Measurements from ENCODE around the gene ITPR1.

Gene ITPR1

DNA sequence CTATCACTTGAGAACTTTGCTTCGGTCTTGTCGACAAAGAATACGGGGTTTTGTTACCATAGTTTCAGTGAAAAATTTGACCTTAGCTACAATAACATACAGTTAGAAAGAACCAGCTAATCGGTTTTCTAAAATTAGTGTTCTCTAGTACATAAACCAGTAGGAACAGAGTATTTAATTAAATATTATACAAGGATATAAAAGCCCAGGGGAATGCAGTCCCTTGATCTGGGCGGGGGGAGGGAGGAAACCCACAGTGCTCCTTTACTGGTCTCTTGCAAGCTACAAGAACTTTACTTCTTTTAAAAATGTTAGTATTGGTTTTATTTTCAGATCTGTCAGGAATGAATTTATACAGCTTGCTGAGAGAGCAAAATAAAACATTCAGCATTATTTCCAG lies 41.8 kb downstream of the ITPR1 start:
- DNase-seq: no peak

DNA sequence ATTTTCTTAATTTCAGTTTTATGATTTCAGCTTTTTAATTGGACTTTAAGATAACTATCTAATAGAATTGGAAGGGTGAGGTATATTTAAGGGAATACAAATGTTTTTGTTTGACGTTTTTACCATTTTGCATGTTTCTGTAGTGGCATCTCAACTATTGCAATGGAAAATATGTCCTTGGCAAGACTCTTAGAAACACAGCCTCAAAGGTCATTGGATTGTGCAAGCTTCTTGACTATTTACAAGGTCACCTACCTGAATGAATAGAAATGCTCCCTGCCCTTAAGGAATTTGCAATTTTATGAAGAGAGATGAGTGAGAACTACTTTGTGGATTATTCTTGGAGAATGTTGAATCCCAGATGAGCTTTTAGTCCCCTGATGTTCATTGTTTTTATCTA lies 43.1 kb downstream of the ITPR1 start:
- no peak for DNase-seq

DNA sequence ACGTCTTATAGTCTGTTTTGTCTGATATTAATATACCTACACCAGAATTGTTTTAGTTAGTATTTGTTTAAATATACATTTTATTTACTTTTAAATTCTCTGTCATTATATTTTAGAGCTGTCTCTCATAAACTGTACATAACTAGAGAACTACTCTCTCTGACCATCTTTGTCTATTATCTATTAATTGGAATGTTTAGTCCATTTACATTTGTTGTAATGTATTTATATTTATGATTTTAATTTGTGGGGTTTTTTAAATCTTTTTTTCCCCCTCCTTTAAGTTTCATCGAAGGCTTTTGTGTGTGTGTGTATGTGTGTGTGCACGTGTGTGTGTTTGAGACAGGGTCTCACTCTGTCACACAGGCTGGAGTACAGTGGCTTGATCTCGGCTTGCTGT lies 47.1 kb downstream of the ITPR1 start:
- no peak for DNase-seq

DNA sequence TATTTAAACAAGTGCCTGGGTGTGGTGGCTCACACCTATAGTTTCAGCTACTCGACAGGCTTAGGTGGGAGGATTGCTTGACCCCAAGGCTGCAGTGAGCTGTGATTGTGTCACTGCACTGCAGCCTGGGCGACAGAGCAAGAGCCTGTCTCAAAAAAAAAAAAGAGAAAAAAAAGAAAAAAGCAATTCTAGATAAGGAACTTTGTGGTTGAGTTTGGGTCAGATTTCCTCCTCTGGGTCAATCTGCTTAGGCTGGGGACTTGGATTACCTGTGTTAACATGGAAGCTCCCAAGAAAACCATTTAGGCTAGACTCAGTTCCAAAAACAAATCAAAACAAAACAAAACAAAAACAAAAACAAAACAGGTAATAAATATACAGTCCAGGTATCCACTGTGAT lies 50.0 kb downstream of the ITPR1 start:
- no peak for DNase-seq

DNA sequence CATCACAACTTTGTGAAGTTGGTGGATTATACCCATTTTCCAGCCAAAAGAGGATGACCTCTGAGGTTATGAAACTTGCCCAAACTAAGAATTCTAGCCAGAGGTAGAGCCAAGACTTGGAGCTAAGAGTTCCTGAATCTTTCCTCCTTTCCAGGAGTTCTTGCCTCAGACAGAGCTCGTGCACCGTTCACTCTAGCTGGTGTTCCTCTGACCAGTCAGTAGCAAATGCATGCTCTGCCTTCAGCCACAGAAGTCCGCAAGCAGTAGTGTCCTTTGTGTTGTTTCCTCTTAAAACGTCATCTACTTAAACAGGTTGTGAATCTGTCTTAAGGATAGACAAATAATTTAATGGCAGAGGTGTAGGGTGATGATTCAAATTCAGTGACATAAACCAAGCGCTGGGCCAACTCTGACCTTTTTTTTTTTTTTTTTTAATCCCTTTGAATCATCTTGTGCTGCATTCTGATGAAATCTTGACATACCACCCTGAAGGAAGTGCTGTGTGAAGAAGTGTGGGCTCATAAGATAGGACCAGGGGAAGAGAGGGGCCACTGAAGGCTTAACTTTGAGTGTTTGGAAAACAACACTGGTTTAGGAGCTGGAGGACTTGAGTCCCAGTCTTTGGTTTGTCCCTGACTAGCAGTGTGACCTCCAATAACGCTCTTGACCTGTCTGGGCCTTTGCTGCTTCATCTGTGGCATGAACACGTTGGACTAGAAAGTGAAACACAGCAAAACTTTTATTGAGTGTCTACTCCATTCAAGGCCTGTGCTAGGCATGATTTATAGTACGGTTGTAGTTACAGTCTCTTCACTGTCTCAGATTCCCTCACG lies 53.4 kb downstream of the ITPR1 start:
- no peak for DNase-seq

DNA sequence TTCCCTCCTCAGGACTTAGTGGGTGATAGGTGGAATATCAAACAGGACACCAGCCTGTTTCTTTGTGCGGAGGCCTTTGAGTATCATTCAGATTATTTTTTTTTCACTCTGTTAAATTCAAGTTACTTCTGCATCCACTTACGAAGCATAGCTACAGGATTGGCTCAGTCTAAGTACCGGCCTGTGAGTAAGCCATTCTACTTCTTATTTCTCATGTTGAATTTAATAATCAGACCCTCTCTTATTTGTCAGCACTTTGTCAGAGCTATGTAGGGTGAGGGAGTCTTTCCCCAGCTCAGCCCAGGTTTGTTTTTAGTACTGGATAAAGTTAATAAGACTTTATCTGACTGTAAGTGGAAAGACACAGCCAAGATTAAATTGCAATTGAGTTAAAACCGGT lies 54.7 kb downstream of the ITPR1 start:
- no peak for DNase-seq

DNA sequence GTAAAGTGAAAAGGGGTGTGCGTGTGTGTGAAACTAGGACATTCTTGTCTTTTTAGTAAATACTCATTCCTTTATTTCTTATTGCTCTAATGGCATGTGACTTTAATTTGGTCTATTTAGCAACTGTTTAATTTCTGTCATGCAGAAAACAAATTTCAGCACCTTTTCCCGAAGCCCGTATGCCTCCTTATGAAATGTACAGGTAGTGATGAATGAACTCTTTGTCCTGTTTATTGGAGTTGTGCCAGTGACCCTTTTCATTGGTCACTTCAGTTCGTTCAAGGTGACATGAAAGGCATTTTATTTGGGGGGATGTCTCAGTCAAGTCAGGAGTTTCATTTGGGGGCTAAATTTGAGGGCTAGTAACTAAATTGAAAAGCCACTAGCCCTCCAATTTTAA lies 55.2 kb downstream of the ITPR1 start:
- DNase-seq: no peak

DNA sequence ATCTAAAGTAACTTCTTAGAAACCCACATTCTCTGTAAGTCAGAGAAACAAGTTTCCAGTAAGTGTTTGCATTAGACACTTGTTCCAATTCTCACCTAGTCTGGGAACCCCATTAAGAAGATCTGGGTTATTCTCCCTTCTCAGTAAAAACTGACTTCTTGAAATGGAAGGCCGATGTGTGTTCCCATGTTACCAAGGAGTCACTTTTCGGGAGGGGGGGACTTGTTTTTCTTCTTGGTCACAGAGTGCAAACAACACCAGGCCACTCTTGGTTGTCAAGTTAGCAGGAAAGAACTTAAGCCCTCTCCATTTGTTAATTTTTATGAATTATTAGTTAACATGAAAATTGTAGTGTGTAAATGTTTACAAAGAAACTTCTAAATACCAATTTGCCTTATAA lies 55.6 kb downstream of the ITPR1 start:
- DNase-seq: no peak

DNA sequence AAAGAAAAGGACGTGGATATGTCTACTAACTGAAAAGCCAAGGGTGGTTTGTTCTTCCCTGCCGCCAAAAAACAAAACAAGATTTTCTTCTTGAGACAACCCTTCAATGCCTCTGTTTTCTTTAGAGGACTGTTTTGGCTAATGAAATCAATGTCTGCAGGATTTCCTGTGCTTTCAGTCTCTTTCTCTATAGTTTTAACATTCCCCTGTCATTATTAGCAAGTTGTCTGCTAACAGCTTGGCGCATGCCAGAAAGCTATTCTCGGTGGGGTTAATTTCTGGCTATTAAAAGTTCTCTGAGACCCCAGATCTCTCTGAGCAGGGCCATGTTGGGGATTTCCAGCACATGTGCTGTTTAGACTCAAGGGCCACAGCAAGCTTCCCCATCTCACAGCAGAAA lies 56.7 kb downstream of the ITPR1 start:
- no peak for DNase-seq

DNA sequence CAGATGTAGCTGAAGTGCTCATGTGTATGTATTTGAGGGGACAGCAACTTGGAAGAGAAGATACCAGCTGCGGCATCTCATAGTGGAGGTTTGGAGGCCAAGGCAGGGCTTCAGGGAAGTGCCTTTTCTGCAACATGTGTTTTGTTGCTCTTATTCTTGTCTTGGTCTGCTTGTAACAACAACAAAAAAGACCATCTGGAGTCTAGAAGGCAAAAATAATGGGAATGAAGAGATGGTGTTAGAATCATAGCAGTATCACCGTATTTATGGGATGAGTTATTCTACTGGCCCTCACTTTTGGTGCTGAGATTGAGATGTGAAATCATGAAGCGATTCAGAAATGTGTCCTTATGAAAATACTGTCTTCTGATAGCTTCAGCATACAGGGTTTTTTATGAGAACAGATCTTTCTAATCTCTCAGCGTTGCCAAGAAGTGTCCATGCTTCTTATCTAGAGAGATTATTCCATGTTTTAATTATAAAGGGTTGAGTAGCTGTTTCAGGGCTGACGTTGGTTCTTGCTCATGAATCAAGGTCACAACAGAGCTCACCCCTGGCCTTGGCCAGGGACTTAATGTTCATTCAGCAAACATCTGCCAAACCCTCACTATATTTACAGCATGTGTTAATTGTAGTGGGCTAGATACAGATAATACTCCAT lies 58.0 kb downstream of the ITPR1 start:
- DNase-seq: no peak

DNA sequence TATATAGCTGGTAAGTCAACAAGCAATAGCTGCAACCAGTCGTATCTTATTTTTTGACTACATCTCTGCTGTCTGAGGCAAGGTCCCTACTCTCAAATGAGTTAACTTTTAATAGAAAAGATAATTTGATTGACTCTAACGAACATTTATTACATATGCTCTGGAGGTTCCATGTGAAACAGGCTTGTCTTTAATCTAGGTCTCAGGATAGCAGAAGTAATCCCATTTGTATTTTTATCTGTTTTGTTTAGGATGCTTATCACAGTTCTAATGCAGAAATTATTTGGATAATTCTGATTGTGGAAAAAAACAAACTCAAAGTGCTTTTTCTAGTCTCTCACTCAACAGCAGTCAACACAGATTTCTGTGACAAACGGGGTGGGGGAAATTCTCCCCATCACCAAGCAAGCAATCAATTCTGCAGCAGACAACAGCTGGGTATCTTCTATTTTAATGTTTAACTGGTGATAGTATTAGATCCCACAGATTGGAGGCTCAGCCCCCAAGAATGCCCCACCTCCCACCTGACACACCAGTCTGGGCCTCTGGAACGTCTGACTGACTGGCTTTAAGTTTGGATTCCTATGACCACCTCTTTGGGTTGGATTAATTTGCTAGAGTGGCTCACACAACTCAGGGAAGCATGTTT lies 58.8 kb downstream of the ITPR1 start:
- no peak for DNase-seq

DNA sequence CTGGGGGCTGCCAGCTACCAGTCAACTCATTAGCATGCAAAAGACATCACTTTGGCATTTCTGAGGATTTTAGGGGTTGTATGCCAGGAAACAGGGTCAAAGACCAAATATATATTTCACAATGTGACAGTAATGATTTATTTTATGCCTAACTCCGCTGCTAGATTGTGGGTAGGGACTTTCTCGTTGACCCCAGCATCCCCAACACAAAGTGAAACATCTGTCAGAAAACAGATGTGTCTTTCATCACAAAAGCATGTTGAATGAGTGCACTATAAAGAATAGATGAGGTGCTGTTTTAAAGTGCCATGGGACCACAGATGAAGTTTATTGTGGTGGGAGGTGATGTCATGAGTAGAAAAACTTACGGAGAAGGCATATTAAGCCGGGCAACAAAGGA lies 59.7 kb downstream of the ITPR1 start:
- no peak for DNase-seq

DNA sequence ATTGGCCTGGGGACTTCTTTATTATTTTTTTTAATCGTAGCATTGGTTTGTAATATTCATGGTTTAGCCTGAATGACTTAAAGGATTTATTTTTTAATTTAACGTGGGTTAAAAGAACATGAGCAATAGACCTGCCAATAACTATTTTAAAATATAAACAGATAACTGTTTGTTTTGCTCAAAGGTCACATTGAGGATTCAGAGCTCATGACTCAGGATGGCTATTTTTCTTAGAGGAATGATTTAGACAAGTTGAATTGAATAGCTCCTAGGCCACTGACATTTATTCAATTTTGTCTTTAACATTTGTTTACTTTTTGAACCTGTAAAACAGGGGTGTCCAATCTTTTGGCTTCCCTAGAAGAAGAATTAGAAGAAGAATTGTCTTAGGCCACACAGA lies 68.5 kb downstream of the ITPR1 start:
- DNase-seq: no peak

DNA sequence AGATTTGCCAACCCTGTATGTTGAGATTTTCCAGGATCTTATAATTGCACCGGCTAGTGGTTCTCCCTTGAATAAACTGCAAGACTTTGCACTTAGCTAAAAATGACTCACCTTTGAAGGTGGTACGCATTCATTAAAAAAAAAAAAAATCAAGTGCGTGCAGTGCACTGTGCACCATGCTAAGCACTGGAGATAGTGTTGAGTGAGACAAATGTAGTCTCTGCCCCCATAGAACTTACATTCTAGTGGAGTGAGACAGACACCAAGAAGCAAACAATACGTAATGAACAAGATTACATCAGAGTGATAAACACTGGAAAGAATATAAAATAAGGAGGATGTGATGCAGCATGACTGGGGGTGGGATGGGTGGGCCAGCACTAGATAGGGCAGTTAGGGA lies 69.4 kb downstream of the ITPR1 start:
- no peak for DNase-seq

DNA sequence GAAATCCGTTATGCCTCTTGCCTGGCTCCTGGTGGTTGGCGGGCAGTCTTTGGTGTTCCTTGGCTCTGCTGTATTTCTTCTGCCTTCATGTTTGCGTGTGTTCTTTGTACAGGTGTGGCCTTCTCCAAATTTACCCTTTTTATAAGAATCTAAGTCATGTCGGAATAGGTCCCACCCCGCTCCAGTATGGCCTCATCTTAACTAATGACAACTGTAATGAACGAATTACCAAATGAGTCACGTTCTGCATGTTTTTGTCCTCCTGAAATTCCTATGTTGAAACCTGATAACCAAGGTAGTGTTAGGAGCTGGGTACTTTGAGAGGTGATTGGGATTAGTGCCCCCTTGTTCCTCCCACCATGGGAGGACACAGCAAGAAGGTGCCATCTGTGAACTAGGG lies 71.1 kb downstream of the ITPR1 start:
- DNase-seq: no peak

DNA sequence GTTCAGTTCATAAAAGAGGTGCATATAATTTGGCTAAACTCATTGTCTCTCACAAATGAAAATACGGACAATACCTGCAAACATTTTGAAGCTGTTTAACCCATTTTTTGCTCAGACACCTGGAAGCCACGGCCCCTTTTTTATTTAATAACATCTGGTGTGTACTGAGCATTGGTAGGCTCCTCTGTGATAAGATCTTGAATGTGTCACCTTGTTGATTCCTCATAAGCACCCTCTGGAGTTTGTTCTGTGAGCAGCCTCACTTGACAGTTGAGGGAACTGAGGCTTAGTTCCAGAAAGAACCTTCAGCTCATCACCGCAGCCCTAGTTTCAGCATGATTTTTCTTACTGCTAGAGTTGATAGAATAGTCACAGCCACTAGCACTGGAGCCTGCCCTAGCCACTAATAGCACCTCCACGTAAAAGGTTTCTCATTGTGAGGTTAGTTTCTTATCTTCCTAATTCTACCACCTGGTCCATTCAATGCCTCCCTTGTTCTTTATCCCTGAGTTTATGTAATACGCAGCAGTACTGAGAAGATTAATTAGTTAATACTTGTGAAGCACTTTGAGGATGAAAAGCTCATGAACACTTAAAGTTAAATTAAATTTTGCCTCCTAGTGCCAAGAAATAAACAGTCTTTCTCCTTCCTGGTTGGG lies 71.9 kb downstream of the ITPR1 start:
- DNase-seq: no peak

DNA sequence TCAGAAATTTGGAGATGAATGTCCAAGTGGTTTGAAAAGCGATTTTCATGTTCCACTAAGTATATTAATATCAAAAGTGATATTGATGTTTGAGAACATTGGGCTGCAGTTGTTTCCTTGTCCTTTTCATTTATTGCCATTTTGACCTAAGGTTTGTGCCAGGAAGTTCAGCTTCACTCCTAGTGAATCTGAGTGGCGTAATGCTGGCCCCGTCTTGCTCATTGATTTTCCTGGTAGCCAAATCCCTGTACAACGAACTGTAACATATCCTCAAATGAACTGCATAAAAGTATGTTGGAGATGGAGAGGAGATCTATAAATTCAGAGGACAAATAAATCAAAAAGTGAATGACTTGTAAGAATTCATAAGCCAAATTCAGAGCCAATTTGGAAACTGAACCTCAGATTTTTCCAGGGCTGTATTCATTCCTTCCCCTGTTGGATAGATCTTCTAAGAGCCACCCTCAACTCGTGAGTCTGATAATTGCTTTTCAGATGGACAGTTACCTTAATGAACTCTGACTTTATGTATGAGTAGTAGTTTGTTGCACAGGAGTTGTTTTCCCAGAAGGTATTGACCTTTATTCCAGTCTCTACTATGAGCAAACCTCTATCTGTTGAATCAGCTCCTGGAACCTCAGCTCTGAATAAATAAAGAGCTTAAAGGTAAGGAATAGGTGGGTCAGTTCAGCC lies 72.8 kb downstream of the ITPR1 start:
- DNase-seq: no peak

DNA sequence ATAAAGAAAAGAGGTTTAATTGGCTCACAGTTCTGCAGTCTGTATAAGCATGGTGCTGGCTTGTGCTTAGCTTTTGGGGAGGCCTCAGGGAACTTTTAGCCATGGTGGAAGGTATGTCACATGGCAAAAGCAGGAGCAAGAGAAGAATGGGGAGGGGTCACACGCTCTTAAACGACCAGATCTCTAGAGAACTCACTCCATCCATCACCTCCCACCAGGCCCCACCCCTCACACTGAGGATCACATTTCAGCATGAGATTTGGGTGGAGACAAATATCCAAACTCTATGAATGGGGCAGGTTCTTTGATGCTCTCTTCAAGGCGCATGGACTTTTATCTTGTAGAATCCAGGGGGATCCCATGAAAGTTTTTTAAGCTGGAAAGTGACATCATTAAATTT lies 75.7 kb downstream of the ITPR1 start:
- no peak for DNase-seq

DNA sequence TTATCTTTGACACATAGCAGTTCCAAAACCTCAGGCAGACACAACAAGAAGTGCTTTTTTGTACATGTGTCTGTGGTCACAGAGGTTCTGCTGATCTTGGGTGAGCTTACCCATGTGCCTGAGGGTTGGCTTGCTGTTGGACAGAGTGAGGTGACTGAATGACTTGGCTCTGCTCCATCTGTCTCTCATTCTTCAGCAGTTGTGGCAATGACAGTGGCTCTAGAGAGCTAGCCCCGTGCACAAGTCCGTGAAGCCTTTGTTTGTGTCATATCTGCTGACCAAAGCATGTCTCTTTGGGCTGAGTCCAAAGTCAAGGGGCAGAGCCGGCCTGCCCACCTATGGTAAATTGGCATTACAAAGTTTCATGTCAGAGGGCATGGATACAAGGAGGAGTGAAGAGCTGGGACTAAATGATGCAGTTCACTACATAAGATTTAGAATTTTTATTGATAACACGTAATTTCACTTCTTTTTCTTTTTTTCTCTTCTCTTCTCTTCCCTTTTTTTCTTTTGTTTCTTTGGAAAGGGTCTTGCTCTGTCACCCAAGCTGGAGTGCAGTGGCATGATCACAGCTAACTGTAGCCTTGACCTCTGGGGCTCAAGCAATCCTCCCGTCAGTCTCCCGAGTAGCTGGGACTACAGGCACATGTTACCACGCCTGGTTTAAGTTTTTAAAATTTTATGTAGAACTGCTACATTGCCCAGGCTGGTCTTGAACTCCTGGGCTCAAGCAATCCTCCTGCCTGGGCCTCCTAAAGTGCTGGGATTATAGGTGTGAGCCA lies 77.9 kb downstream of the ITPR1 start:
- DNase-seq: no peak

DNA sequence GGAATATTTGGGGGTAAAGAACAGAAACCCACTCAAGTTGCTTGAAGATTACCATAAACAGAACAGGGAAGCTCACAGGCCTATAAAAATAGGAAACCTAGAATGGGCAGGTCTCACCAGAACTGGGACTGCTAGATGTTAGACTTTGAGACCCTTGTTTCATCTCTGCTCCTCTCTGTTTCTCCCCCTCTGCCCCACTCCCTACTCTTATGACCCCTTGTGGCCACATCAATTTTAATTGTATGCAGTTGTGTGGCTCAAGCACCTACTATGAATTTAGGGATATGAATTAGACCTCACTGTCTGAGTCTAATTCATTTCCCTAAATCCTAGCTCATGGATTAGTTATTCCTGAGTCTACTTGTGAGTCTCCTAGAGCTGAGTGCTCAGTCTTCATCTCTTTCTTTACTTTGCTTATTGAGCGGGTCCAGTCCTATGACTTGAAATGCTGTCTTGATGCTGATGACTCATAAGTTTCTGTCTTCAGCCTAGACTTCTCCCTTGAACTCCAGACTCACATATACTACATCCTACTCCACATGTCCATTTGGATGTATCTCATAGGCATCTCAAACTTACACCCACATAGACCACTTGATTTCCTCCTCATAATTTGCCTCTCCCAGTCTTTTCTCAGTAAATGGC lies 78.7 kb downstream of the ITPR1 start:
- peak; percentile 13 for DNase-seq

DNA sequence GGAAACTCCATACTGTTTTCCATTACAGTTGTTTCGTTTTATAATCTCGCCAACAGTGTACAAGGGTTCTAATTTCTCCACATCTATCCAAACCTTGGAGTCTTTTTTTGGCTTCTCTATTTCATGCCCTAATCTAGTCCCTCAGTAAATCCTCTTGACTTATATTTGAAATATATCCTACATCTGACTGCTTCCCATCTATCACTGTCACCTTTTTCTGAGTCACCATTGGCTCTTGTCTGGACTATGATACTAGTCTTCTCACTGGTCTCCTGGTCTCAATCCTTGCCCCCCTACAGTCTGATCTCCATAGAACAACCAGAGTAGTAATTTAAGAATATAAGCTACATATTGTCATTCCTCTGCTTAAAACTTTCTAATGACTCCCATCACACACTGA lies 80.0 kb downstream of the ITPR1 start:
- DNase-seq: no peak
